Mesodermal cell (in vitro differentiated cells): Measurements from ENCODE around the gene GUCD1.

ENCODE experiments used
- H3K27ac ChIP-seq: 2 replicates; pipeline ENCODE4 v1.7.0; 2013; ENCODE audit warnings: mild to moderate bottlenecking, low read depth, low read length, moderate library complexity; ENCODE audit not compliant: severe bottlenecking
- H3K36me3 ChIP-seq: 2 replicates; pipeline ENCODE4 v1.7.1; 2013; ENCODE audit warnings: mild to moderate bottlenecking, low read length, moderate library complexity; ENCODE audit not compliant: control insufficient read depth, insufficient read depth
- H3K4me1 ChIP-seq: one replicate; pipeline ENCODE4 v1.7.1; 2013; ENCODE audit warnings: mild to moderate bottlenecking, low read length; ENCODE audit not compliant: insufficient read depth, control insufficient read depth, poor library complexity, severe bottlenecking
- H3K4me3 ChIP-seq: 2 replicates; pipeline ENCODE4 v1.7.0; 2013; ENCODE audit warnings: low read length, control low read depth, mild to moderate bottlenecking; ENCODE audit not compliant: insufficient read depth, poor library complexity, severe bottlenecking; ENCODE audit errors: extremely low read depth
- H3K9me3 ChIP-seq: 2 replicates; pipeline ENCODE4 v1.7.1; 2013; ENCODE audit warnings: mild to moderate bottlenecking, low read length, moderate library complexity; ENCODE audit not compliant: control insufficient read depth
- WGBS, 2 experiments: methylation state at CpG; one replicate each; pipeline ENCODE4 v1.1.5; 2013; ENCODE audit warnings: missing lambda C conversion rate in 2 of 2; ENCODE audit not compliant: insufficient coverage in 2 of 2; 5-methylcytosine and 5-hydroxymethylcytosine counted together

GUCD1 gene

DNA sequence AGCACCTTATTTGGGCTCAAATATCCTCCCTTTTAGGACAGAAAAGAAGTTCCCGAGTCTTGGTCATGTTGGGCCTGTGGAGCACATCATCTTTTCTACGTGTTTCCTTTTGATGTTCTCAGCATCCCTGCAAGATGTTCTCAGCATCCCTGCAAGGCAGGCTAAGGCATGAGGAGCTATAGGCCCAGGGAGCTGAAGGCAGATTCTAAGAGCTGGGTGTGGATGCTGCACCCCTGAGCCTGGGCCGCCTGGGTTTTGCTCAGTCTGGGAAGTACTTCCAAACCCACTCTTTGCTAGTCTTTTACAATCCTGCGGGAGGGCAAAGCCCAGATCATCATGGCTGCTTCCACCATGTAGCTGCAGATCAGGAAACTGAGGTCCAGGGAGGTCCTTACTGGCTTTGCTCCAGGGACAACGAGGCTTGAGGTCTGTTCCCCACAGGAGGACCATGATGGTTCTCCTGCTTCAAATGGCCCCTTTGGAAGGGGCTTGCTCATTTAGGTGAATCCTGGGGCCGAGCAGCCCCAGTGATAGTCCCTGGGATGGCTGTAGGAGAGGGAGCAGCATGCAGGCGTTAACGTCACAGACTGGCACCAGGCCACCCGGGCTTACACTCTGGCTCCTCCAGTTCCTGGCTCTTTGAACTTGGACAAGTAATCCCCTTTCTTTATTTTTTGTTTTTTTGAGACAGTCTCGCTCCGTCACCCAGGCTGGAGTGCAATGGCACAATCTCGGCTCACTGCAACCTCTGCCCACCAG, 27.3 kb upstream of the GUCD1 start:
- Histone ChIP-seq H3K9me3 (no peaks in the 10 kb centered on the region), H3K27ac (no peak overlapping the region), H3K4me3 (no peak overlapping the region), H3K4me1 (peaks cover 7% of the 10 kb centered on the region), H3K36me3 (peaks cover 20% of the 10 kb centered on the region)
- WGBS, 2 experiments, result 95 to 99% methylated on average over 11 to 12 of the region's 12 CpGs

DNA sequence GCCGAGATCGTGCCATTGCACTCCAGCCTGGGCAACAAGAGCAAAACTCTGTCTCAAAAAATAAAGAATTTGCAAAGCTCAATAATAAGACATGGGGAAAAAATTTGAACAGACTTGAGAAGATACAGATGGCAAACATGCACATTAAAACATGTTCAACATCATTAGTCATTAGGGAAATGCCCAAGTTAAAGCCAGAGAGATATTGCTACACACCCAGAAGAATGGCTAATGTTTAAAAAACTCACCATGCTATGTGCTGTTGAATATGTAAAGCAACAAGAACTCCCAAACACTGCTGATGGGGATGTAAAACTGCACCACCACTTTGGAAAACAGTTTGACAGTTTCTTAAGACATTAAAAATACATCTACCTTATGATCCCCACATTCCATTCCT, 25.3 kb upstream of the GUCD1 start:
- WGBS, 2 experiments, result 90 to 100% methylated on average over 2 of the region's 2 CpGs
- Histone ChIP-seq H3K36me3 (peaks cover 20% of the 10 kb centered on the region), H3K4me3 (no peak overlapping the region), H3K4me1 (peaks cover 7% of the 10 kb centered on the region), H3K27ac (no peak overlapping the region), H3K9me3 (no peaks in the 10 kb centered on the region)

- WGBS, 2 experiments, result no CpG with 5 or more reads among the region's 1 CpG
- Histone ChIP-seq H3K36me3 (peaks cover 30% of the 10 kb centered on the region), H3K4me3 (no peak overlapping the region), H3K4me1 (peaks cover 7% of the 10 kb centered on the region), H3K27ac (no peak overlapping the region), H3K9me3 (no peaks in the 10 kb centered on the region)
Observed at GRCh38 chr22:24579258-24579601, 24.3 kb upstream of the GUCD1 start.

DNA sequence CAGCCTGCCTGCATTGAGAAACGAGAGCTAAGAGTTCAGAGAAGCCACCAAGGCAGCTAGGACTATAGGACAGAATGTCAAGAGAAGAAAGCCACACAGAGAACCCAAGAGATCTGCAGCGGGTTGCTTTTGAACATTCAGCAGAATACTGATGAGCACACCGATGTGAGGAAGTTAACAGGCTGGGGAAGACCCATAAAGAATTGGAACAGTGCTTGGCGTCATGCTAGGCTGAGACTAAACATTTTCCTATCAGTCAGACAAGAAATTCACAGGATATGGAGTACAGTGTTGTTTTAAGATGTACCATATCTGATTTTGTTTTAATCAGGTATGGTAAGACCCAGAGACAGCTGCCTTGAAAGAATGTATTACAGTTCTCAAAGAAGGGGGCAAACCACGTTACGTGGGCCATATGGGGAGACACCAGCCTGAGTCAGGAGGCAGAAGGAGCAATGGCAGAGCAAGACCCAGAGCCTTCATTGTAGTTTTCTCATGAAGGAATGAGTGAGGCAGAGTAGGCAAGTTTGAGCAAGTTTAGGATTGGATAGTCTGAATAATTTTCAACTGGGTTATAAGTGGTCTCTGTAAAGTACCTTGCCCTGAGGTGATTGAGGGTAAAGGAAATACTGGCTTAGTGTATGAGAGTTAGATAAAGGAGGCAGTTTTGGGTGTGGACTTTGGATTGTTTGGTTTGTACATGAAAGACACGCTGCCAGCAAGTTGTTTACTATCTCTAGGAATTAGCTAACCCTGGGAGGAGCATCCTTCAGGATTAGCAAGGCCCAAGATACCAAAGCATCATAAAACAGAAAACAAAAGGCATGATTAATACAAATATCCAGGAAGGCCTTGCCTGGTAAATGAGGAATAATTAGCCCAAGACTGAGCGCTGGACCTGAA, 23.7 kb upstream of the GUCD1 start:
- WGBS, 2 experiments, result 87 to 92% methylated on average over 6 to 7 of the region's 8 CpGs
- no peaks in the 10 kb centered on the region for H3K9me3 ChIP-seq
- H3K36me3 ChIP-seq, result peaks cover 35% of the 10 kb centered on the region
- peaks cover 7% of the 10 kb centered on the region for H3K4me1 ChIP-seq
- H3K27ac ChIP-seq, result peak overlapping the region; percentile 41
- H3K4me3 ChIP-seq, result no peak overlapping the region

- Histone ChIP-seq H3K9me3 (no peaks in the 10 kb centered on the region), H3K4me1 (peaks cover 7% of the 10 kb centered on the region), H3K27ac (no peak overlapping the region), H3K4me3 (no peak overlapping the region), H3K36me3 (peaks cover 54% of the 10 kb centered on the region)
- no CpG with 5 or more reads among the region's 1 CpG for WGBS, 2 experiments
Observed at GRCh38 chr22:24576778-24577177, 21.8 kb upstream of the GUCD1 start.

DNA sequence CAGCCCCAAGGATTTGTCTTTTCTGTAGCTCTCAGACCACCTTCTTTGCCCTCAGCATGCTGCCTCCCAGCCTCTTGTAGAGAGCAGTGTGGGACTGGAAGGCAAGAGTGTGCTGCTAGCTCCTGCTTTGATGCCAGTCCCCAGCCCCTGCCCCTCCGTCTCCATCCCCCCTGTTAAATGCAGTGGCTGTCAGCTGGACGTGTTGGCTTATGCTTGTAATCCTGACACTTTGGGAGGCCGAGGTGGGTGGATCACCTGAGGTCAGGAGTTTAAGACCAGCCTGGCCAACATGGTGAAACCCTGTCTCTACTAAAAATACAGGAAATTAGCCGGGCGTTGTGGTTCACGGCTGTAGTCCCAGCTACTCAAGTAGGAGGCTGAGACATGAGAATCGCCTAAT, 16.3 kb upstream of the GUCD1 start:
- 96 to 97% methylated on average over 6 to 7 of the region's 7 CpGs for WGBS, 2 experiments
- no peak overlapping the region for H3K27ac ChIP-seq
- H3K4me3 ChIP-seq, result no peak overlapping the region
- H3K4me1 ChIP-seq, result no peaks in the 10 kb centered on the region
- peaks cover 88% of the 10 kb centered on the region for H3K36me3 ChIP-seq
- no peaks in the 10 kb centered on the region for H3K9me3 ChIP-seq

- peaks cover 94% of the 10 kb centered on the region for H3K36me3 ChIP-seq
- no peak overlapping the region for H3K27ac ChIP-seq
- no peaks in the 10 kb centered on the region for H3K4me1 ChIP-seq
- WGBS, 2 experiments, result 97% methylated on average over 9 to 10 of the region's 10 CpGs
- H3K9me3 ChIP-seq, result no peaks in the 10 kb centered on the region
- no peak overlapping the region for H3K4me3 ChIP-seq
Observed at GRCh38 chr22:24567668-24568067, 12.7 kb upstream of the GUCD1 start.

- 90 to 93% methylated on average over 7 of the region's 8 CpGs for WGBS, 2 experiments
- Histone ChIP-seq H3K27ac (no peak overlapping the region), H3K4me3 (no peak overlapping the region), H3K9me3 (no peaks in the 10 kb centered on the region), H3K4me1 (no peaks in the 10 kb centered on the region), H3K36me3 (peaks cover 93% of the 10 kb centered on the region)
Observed at GRCh38 chr22:24566899-24567511, 12.1 kb upstream of the GUCD1 start.

GRCh38 chr22:24565077-24565476, 10.1 kb upstream of the GUCD1 start:
- Histone ChIP-seq H3K4me3 (no peak overlapping the region), H3K9me3 (no peaks in the 10 kb centered on the region), H3K4me1 (no peaks in the 10 kb centered on the region), H3K27ac (no peak overlapping the region), H3K36me3 (peaks cover 88% of the 10 kb centered on the region)
- WGBS, 2 experiments, result 100% methylated on average over 2 of the region's 2 CpGs

GRCh38 chr22:24564376-24565058, 9.6 kb upstream of the GUCD1 start:
- Histone ChIP-seq H3K9me3 (no peaks in the 10 kb centered on the region), H3K4me3 (no peak overlapping the region), H3K27ac (no peak overlapping the region), H3K36me3 (peaks cover 88% of the 10 kb centered on the region), H3K4me1 (no peaks in the 10 kb centered on the region)
- 89 to 94% methylated on average over 2 of the region's 2 CpGs for WGBS, 2 experiments
